CD1c-positive myeloid dendritic cell (primary cell): ENCODE results near the gene PTGR2.
"Not testable (repeated sequence)": the region's sequence is repeated elsewhere in the genome, so short reads cannot be mapped to it uniquely, and the experiment has no call there.

Source experiments
- DNase-seq: peaks from one replicate; pipeline ENCODE4 v3.0.0-alpha.2; 2016; ENCODE audit errors: extremely low spot score

PTGR2 gene

DNA sequence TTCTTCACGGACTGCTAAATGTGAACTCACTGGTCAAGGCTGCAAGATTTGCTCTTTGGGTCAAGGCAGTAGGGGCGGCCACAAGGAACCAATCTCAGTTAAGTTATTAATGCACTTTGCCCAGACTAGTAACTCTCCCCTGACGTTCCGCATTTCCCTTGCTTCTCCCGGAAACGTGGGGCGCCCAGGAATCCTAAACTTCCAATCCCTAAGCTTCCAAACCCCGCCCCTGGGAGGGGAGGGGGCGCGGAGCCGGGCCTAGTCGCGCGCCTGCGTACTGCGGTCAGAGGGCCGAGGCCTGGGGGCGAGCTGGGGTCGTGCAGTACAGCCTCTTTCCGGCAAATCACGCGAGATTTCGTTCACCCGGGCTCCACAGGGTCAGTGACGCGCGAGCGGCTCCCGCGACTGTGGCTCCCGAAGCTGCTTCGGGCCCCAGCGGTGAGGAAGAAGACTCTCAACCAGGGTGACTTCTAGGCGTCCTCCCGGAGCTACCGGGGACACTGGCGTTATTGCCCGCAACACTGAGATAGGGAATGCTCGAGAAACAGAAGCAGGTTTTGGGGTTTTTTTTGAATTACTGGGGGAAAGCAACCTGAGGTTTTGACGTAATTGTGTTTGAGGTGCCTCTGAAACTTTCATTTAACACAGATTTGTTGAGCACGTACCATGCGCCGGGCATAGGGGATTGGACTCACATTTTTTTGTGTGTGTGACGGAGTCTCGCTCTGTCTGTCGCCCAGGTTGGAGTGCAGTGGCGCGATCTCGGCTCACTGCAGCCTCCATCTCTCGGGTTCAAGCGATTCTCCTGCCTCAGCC lies at the start of gene PTGR2:
PTGR2 (plus strand) TSS at position 265 of the 816 bp plus-strand sequence. CDS start 7,032 bp downstream, outside the sequence.
- peak; percentile 97 for DNase-seq

DNA sequence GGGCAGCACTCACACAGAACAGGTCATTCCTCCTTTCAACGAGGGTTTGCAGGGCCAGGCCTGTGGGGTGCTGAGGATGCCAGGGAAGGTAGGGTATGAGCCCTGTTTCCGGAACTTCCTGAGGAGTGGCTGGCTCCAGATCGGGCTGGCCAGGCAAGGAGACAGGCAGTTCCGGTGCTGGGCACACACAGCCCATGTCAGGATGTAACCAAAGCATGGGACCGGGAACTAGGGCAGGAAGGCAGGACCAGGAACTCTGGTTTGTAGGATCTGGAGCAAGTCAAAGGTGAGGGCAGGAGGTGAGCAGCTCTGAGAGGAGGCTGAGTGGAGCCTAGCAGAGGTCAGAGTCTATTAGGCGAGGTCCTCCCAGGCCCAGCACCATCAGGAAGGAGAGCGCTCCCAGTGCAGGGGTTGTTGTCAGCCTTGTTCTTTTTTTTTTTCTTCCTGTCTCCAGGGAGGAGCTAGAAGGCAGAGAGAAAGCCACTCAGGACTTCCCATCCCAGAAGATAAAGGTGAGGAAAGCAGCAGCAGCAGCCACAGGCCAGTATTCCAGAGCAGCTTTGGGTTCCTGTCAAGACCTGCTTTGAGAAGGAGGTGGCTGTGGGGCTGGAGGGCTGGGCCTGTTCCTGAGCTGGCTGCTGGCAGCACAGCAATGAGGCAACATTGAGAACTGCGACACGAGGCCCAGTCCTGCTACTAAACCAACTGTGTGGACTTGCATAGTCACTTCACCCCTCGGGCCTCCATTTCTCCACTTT lies 49.0 kb upstream of the PTGR2 start:
- no peak for DNase-seq

DNA sequence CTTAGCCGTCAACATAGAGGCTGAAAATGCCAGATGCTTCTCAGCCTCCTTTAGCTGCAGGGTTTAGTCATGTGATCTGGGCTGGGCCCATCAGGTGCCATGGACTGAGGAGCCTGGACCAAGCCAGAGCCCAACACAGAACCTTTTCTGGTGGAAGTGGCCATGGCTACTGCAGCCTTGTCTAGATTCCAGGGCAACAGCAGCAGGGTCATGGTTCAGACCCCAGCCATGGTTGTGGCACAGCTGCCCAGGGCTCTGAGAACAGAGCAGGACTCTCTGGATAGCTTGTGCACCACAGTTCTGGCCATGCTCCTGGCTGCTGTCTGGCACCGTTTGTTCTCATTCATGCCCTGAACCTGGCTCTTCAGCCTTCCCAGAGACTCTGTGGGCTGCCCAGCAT lies 47.0 kb upstream of the PTGR2 start:
- DNase-seq: no peak

DNA sequence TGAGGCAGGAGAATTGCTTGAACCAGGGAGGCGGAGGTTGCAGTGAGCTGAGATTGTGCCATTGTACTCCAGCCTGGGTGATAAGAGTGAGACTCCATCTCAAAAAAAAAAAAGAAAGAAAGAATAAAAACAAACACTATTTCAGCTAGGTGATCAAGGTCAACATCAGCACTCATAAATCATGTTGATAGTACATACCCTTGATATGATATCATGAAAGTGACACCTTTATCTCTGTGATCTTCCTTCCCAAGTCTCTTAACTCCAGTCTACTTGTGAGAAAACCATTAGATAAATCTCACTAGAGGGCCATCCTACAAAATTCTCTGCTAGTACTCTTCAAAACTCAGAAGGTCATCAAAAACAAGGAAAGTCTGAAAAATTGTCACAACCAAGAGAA lies 44.2 kb upstream of the PTGR2 start:
- DNase-seq: no peak

DNA sequence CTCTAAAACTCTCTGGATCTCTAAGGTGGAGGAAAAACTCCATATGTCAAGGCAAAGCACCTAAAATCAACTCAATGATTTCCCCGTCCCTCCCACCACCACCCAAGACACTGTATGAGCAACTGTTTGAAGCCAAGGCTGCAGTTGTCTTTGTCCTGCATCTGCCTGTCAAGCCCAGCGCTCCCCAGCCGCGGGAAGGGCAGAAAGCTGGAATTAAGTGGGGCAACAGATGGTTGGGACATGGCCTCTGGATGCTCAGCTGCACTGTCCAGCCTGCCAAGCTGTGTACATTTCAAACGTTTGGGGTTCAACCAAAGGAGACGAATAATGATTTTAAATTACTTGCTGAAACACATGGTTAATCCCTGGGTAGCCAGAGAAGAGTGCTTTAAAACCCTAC lies 42.2 kb upstream of the PTGR2 start:
- no peak for DNase-seq

DNA sequence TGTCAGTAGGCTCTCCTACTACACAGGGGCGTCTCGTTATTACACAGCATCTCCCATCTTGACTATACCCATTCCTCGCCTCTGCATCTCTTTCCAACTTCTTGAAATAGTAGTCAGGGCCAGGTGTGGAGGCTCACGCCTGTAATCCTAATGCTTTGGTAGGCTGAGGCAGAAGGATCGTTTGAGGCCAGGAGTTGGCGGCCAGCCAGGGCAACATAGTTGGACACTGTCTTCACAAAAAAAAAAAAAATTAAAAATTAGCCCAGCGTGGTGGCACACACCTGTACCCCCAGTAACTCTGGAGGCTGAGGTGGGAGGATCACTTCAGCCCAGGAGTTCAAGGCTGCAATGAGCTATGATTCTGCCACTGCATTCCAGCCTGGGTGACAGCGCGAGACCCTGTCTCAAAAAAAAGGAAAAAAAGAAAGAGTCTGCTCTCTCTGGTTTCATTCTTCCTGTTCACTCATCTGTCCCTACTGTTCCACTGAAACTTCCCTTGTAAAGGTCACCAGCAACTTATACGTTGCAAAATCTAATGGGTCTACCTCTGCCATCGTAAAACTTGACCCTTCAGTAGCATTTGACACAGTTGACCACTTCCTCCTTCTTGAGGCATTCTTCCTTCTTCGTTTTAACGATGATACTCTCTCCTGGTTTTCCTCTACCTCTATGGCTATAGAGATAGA lies 41.0 kb upstream of the PTGR2 start:
- peak; percentile 64 for DNase-seq

DNA sequence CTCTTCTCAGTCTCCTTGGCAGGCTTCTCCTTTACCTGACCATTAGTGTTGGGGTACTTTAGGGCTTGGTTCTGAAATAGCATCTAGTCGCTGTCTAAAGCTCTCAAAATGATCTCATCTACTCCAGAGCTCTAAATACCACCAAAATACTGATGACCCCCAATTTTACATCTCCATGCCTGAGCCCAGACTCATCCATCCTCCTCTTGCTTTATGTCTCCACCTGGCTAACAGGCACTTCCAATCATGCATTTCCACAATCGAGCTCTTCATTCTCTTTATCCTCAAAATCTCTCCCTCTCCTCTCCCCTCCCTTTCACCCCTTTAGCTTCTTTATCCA lies 40.5 kb upstream of the PTGR2 start:
- no peak for DNase-seq

DNA sequence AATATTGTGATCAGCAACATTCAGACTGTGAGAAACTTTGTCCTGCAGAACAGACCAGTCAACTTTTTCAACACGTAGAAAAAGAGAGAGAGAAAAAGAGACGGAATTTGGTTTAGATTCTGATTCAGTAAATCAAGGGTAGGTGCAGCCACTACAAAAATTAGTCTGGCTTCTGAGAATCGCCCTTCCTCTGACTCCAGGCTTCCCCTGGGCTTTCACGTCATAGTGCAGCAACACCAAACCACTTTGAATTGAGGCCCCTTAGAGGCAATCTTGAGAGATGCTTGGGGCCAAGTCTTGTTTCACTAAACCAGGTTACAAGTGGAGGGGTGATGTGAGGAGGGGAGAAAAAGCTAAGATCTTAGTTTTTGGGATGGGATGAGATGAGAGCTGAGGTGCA lies 37.5 kb upstream of the PTGR2 start:
- no peak for DNase-seq

DNA sequence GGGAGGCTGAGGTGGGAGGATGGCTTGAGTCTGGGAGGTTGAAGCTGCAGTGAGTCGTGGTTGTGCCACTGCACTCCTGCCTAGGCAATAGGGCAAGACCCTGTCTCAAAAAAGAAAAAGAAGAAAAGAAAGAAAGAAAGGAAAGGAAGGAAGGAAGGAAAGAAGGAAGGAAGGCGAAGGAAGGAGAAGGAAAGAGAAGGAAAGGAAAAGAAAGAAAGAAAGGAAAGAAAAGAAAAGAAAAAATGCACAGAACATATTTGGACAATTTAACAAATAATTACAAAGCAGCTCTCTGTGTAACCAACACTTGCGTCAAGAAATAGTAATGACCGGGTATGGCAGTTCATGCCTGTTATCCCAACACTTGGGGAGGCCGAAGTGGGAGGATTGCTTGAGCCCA lies 35.8 kb upstream of the PTGR2 start:
- DNase-seq: no peak

DNA sequence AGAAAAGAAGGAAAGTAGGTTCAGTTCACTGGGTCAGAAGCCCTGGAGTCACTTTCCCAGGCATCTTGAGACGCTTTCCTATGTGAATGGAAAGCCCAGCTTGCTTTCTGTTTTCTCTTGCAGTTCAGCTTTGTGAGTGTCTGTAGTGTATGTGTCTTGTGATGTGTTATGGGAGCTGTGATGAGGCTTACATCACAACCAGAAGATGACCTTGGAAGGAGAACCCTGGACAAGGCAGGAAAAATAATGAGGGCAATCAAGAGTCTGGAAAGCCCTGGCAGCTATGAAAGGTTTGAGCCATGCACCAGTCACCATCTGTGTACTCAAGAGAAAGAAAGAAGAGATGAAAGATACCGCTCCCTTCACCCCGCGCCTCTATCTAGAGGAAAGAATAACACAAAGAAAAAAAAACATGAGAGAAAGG lies 35.2 kb upstream of the PTGR2 start:
- DNase-seq: peak; percentile 49

DNA sequence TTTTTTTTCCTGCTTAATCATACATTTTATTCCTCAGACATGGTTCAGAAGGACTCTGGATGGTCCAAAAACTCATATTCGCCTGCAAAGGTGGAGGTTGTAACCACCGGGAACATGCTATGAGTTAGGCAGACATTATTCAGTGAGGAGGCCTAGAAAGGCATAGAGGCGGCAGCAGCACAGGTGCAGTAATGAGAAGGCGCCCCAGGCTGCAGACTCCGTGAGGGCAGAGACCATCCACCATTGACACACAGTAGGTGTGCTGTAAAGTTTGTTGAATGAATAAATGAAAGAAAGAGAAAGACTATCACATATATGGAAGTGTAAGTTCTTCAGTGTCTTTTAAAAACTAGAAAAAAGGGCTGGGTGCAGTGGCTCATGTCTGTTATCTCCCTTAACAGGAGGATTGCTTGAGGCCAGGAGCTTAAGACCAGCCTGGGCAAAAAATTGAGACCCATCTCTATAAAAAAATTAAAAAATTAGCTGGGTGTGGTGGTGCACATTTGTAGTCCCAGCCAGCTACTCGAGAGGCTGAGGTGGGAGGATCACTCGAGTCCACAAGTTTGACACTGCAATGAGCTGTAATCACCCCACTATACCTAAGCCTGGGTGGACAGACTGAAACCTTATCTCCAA lies 34.5 kb upstream of the PTGR2 start:
- DNase-seq: no peak

DNA sequence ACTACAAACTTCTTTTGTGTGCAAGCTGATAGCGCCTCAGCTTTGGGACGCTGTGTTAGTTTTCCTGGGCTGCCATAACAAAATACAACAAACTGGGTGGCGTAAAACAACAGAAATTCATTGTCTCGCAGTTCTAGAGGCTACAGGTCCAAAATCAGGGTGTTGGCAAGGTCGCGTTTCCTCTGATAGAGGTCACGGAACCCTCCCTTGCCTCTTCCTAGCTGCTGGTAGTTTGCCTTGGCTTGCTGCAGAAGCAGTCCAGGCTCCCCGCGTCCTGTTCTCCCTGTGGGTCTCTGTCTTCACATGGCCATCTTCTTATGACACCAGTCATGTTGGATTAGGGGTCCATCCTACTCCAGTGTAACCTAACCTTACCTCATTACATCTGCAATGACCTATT lies 32.8 kb upstream of the PTGR2 start:
- DNase-seq: no peak

DNA sequence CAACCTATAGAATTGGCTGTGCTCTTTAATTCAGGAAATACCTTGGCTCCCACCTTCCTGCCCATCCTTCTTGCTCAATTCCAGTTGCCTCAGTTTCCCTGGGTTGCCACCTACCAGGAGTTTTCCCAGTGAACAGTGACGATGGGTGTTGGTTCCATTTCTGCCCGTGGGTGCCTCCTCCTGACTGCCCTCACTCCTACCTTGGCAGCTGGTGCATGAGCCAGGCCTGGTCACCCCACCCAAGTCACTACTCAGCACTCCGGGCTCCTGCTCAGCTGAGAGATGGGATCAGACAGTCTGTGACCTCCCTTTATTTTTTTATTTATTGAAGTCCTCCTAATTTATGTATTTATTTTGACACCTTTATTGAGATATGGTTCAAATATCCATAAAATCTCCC lies 31.0 kb upstream of the PTGR2 start:
- no peak for DNase-seq

DNA sequence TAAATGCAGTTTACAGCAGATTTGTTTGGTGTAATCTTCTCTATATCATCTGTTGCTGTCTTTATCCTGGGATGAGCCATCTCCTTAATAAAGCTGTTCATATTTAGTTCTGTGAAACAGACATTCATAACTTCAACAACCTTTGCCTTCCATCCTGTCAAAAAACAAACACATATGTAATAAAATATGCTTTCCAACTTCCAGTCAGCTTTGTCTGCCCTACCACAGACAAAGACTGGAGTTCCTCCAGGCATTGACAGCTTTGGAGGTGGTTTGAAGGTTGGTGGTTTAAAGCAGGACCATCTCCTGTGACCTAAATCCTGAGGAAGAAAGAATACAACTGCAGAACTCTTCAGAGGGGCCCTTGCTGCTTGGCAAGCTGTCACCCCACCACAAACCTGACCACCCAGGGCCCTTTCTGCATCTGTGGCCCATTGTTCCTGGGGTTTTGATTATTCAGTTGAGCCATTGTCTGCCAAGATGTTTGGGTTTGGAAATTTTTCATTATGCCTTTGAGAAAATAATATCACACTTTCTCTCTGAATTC lies 28.2 kb upstream of the PTGR2 start:
- no peak for DNase-seq

DNA sequence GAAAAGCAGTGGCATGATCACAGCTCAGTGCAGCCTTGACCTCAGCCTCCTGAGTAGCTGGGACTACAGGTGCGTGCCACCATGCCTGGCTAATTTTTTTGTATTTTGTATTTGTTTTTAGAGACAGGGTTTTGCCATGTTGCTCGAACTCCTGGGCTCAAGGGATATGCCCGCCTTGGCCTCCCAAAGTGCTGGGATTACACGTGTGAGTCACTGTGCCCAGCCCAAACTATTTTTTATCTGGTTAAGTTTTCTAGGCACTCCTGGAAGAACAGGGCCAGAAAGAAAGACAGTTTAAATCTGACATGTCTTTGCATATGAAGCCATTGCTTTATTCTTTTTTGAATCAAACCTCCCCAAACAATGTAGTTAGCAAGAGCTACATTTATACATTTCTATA lies 27.5 kb upstream of the PTGR2 start:
- no peak for DNase-seq

DNA sequence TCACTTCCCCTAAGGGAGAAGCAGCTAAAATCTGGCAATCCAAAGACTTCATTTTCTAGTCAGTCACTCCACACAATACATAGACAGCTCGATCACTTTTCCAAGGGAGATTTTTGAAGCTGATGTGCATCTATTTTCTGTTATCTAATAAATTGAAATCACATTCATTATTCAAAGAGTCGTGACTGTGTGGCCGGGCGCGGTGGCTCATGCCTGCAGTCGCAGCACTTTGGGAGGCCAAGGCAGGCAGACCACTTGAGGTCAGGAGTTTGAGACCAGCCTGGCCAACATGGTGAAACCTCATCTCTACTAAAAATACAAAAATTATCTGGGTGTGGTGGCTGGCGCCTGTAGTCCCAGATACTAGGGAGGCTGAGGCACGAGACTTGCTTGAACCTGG lies 27.1 kb upstream of the PTGR2 start:
- DNase-seq: no peak

DNA sequence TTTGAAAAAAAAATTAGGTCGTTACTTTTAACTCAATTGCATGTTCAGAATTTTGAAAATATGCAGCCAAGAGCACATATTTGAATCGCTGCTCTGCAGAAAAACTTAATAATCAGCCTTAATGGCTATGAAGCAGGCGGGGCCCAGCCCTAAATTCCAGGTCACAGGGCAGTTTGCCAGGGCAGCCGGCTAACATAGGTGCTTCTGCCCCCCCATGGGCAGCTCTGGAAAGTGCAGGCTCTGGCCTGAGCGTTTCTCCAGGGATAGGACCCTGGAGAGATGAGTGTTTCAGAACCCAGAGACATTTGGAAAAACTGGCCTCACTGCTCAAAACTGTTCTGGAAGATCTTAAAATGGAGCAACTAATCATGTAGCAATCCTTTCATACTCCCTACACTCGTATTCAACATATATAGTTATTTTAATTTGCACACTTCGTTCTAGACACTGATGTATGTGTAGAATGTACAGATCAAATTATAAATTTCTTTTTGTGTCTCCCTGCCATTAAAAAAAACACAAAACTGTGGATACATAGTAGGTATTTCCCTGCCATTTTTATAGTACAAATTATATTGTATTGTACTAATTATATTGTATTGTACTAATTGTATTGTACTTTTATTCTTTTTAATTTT lies 26.0 kb upstream of the PTGR2 start:
- peak; percentile 89 for DNase-seq

DNA sequence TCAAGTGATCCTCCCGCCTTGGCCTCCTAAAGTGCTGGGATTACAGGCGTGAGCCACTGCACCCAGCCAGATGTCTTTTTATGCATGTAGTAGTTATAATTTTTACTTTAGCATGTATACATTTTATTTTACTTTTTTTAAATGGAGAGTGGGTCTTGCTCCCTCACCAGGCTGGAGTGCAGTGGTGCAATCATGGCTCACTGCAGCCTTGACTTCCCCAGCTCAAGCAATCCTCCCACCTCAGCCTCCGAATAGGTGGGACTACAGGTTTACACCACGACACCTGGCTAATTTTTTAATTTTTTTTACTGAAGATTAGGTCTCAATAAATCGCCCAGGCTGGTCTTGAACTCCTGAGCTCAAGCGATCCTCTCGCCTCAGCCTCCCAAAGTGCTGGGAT lies 24.4 kb upstream of the PTGR2 start:
- DNase-seq: not testable (repeated sequence)

DNA sequence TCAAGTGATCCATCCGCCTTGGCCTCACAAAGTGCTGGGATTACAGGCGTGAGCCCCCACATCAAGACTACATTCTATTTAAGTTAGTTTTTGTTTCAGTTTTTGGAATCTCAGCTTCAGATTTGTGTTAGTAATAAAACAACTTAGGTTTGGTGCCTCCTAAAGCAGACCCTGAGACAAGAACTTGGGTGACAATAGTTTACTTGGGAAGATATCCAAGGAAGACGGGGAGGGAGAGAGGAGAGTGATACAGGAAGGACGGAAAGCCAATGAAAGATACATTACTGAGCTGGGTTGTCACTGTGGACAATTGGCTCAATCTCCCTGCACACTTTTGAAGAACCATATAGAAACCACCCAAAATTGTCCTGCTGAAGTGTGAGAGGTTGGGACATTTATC lies 22.6 kb upstream of the PTGR2 start:
- no peak for DNase-seq

DNA sequence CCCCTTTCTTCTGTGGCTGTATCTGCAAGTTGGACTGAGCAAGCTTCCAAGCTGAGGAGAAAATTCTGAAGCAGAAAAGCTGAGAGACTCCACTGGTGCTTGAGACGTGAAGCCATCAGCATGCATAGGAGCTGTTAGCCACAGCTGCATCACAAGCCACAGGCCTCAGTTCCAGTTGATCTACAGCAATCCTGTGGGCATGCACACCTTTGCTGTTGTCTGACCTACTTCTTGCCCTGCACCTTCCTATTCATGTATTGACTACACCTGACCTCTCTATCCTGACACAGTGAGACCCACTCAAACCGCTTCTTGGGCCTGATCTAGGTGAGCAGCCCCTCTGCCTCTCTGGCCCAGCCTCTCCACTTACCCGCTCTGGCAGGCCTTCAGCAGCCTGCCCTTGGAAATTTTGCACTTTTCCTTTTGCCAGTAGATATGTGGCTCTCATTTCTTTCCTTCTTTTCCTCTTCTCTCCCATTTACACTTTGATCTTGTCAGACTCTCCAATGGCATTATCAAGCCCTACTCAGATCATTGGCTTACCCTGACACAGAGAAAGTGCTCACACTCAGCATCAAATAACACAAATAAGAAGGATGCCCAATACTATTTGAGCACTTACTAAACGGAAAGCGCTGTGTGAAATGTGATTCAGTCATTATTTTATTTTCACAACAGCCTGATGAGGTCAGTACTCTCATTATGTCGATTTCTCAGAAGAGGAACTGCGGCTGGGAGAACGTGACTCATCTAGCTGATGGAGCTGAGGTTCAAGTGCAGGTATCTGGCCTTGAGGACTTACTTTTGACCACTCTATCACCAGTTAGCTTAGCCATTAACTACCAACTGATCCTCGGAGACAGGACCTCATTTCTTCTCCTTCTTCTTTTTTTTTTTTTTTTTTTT lies 21.9 kb upstream of the PTGR2 start:
- peak; percentile 88 for DNase-seq
